Nephron (organoid): Measurements from ENCODE around the gene NIPA2.

Experiments
- H3K27ac Mint-ChIP-seq, 3 experiments: 2 replicates each; pipeline ENCODE4 v1.8.0; 2020; ENCODE audit warnings: mixed read lengths in 3 of 3, mild to moderate bottlenecking in 2 of 3, moderate library complexity in 1 of 3
- H3K27me3 Mint-ChIP-seq: 2 replicates; pipeline ENCODE4 v1.8.0; 2021; ENCODE audit warnings: low read depth, mild to moderate bottlenecking, moderate library complexity, mixed read lengths
- H3K36me3 Mint-ChIP-seq: 2 replicates; pipeline ENCODE4 v1.8.0; 2020; ENCODE audit warnings: low read depth, mixed read lengths
- H3K4me1 Mint-ChIP-seq: 2 replicates; pipeline ENCODE4 v1.8.0; 2020; ENCODE audit warnings: mixed read lengths
- H3K4me3 Mint-ChIP-seq, 3 experiments: 2 replicates each; pipeline ENCODE4 v1.8.0; 2020; ENCODE audit warnings: mild to moderate bottlenecking in 3 of 3, mixed read lengths in 3 of 3, moderate library complexity in 2 of 3
- H3K9me3 Mint-ChIP-seq: 2 replicates; pipeline ENCODE4 v1.8.0; 2020; ENCODE audit warnings: mixed read lengths
- TF ChIP-seq, protein P1 (sequence below), 3 experiments: fragments of 200-600 bp; sonication (generic); IDR thresholded peaks; one replicate each; pipeline ENCODE4 v1.5.0; 2021; ENCODE audit warnings: antibody characterized with exemption in 3 of 3; ENCODE audit not compliant: unreplicated experiment in 3 of 3

NIPA2 gene

DNA sequence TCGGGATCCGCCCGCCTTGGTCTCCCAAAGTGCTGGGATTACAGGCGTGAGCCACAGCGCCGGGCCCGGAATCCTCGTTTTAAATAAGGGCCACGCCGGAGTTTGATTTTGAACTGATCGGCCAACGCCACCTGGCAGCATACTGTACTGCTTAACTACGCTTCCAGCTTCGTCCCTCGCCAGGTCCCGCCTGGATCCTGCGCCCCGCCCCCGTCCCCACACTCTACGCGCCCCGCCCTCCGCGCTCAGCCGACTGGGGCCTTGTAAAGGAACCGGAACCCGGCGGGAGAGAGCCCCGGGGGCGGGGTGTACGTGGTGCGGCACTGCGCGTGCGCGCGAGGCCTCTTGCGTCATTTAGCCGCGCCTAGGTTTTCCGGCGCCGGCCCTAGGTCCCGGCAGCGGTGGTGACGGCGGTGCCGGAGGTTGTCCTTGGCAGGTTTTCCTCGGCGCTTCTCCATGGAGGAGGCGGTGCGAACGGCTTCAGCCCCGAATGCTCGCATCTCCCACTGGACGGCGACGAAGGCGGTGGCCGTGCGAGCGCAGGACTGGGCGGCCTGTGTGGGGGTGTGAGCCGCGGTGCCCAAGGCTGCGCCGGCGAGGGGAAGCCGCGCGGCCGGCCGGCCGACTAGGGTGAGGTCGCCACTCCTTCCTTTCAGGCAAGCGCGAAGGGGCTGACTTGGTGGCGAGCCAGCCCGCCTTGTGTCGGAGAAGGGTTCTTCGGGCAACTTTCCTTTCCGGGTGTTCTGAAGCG, at the start of gene NIPA2:
TSS of gene NIPA2 (plus strand) at position 375 of the 751 bp plus-strand sequence. CDS start 13,066 bp downstream, outside the sequence.
- Mint-ChIP-seq H3K4me3 (peak within 1 kb of the TSS; percentile 95 to 99 (median 96)), H3K27me3 (peaks cover 4% of the 10 kb centered on the region), H3K4me1 (peaks cover 24% of the 10 kb centered on the region), H3K36me3 (peaks cover 11% of the 10 kb centered on the region), H3K27ac (peak within 1 kb of the TSS; percentile 96 to 98 (median 96)), H3K9me3 (no peaks in the 10 kb centered on the region)
- TF ChIP-seq, protein P1, sequence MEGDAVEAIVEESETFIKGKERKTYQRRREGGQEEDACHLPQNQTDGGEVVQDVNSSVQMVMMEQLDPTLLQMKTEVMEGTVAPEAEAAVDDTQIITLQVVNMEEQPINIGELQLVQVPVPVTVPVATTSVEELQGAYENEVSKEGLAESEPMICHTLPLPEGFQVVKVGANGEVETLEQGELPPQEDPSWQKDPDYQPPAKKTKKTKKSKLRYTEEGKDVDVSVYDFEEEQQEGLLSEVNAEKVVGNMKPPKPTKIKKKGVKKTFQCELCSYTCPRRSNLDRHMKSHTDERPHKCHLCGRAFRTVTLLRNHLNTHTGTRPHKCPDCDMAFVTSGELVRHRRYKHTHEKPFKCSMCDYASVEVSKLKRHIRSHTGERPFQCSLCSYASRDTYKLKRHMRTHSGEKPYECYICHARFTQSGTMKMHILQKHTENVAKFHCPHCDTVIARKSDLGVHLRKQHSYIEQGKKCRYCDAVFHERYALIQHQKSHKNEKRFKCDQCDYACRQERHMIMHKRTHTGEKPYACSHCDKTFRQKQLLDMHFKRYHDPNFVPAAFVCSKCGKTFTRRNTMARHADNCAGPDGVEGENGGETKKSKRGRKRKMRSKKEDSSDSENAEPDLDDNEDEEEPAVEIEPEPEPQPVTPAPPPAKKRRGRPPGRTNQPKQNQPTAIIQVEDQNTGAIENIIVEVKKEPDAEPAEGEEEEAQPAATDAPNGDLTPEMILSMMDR (IDR thresholded peaks at IDR 0.05; ENCODE audit: unreplicated experiment in 3 of 3) = peak in 1 of 3 experiments; percentile 8

GRCh38 chr15:22794063-22794462, 44.4 kb upstream of the NIPA2 start:
- TF ChIP-seq, protein P1 (IDR thresholded peaks at IDR 0.05; ENCODE audit: unreplicated experiment in 3 of 3) = no peak
- Mint-ChIP-seq H3K4me1 (no peaks in the 10 kb centered on the region), H3K9me3 (peaks cover 4% of the 10 kb centered on the region), H3K27me3 (no peaks in the 10 kb centered on the region), H3K27ac (no peak overlapping the region), H3K36me3 (peaks cover 5% of the 10 kb centered on the region), H3K4me3 (no peak overlapping the region)

DNA sequence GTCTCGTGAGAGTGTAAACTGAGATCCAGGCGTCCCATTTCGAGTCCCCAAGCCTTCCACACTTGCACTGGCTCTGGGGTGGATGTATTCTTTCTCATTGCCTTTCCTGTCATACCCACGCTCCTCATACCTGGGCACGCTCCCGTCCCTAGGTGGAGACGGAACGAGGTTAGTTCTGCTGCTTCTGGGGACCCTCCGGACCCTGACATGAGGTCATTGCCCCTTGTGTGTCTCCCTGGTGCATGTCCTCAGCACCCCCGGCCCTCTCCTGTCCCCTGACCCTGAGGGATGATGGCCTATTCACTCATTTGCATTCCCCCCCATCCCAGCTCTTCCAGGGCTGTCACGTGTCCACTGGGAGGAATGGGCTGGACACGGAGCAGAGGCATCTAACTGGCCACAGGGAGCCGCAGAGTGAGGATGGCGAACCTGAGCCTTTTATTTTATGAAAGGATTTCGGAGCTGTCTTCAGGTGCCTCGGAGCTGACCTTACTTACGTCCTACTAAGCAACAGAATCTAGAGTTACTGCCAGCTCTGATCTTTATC, 43.8 kb upstream of the NIPA2 start:
- no peaks in the 10 kb centered on the region for H3K36me3 Mint-ChIP-seq
- H3K27me3 Mint-ChIP-seq = no peaks in the 10 kb centered on the region
- no peaks in the 10 kb centered on the region for H3K9me3 Mint-ChIP-seq
- no peak overlapping the region for H3K4me3 Mint-ChIP-seq
- no peak overlapping the region for H3K27ac Mint-ChIP-seq
- TF ChIP-seq, protein P1 (IDR thresholded peaks at IDR 0.05; ENCODE audit: unreplicated experiment in 3 of 3) = no peak
- H3K4me1 Mint-ChIP-seq = no peaks in the 10 kb centered on the region

GRCh38 chr15:22795206-22796063, 43.0 kb upstream of the NIPA2 start:
- Mint-ChIP-seq H3K36me3 (no peaks in the 10 kb centered on the region), H3K4me1 (no peaks in the 10 kb centered on the region), H3K4me3 (no peak overlapping the region), H3K9me3 (no peaks in the 10 kb centered on the region), H3K27ac (no peak overlapping the region), H3K27me3 (no peaks in the 10 kb centered on the region)
- TF ChIP-seq, protein P1 (IDR thresholded peaks at IDR 0.05; ENCODE audit: unreplicated experiment in 3 of 3) = no peak

- H3K36me3 Mint-ChIP-seq = no peaks in the 10 kb centered on the region
- TF ChIP-seq, protein P1 (IDR thresholded peaks at IDR 0.05; ENCODE audit: unreplicated experiment in 3 of 3) = no peak
- H3K4me3 Mint-ChIP-seq = no peak overlapping the region
- H3K9me3 Mint-ChIP-seq = no peaks in the 10 kb centered on the region
- H3K4me1 Mint-ChIP-seq = no peaks in the 10 kb centered on the region
- no peak overlapping the region for H3K27ac Mint-ChIP-seq
- H3K27me3 Mint-ChIP-seq = no peaks in the 10 kb centered on the region
Observed at GRCh38 chr15:22796079-22796478, 42.4 kb upstream of the NIPA2 start.
